Neuron (in vitro differentiated cells): ENCODE results near the gene EGR4.
"Not testable (repeated sequence)": the region's sequence is repeated elsewhere in the genome, so short reads cannot be mapped to it uniquely, and the experiment has no call there.

Source experiments
- H2AFZ ChIP-seq: one replicate; pipeline ENCODE4 v1.6.1; 2013; ENCODE audit warnings: low read depth, mild to moderate bottlenecking, inconsistent platforms, low read length, moderate library complexity
- H3K27me3 ChIP-seq: one replicate; pipeline ENCODE4 v1.6.1; 2013; ENCODE audit warnings: low read length; ENCODE audit not compliant: insufficient read depth
- H3K36me3 ChIP-seq: one replicate; pipeline ENCODE4 v1.6.1; 2013; ENCODE audit warnings: low read length; ENCODE audit not compliant: insufficient read depth
- H3K4me1 ChIP-seq: one replicate; pipeline ENCODE4 v1.6.1; 2013; ENCODE audit warnings: low read length; ENCODE audit not compliant: insufficient read depth
- H3K4me3 ChIP-seq: 2 replicates; pipeline ENCODE4 v1.5.1; 2013; ENCODE audit warnings: mild to moderate bottlenecking, low read length, moderate library complexity
- H3K9me3 ChIP-seq: one replicate; pipeline ENCODE4 v1.6.1; 2013; ENCODE audit warnings: low read length

The EGR4 gene

GRCh38 chr2:73265298-73266060, 27.9 kb downstream of the EGR4 start:
- H2AFZ ChIP-seq, result no peak overlapping the region
- no peaks in the 10 kb centered on the region for H3K27me3 ChIP-seq
- H3K4me1 ChIP-seq, result no peaks in the 10 kb centered on the region
- H3K4me3 ChIP-seq, result no peak overlapping the region
- no peaks in the 10 kb centered on the region for H3K9me3 ChIP-seq
- peaks cover 5% of the 10 kb centered on the region for H3K36me3 ChIP-seq

GRCh38 chr2:73264783-73265182, 28.6 kb downstream of the EGR4 start:
- Histone ChIP-seq H3K4me1 (no peaks in the 10 kb centered on the region), H3K36me3 (peaks cover 5% of the 10 kb centered on the region), H3K9me3 (no peaks in the 10 kb centered on the region), H2AFZ (no peak overlapping the region), H3K4me3 (no peak overlapping the region), H3K27me3 (no peaks in the 10 kb centered on the region)

DNA sequence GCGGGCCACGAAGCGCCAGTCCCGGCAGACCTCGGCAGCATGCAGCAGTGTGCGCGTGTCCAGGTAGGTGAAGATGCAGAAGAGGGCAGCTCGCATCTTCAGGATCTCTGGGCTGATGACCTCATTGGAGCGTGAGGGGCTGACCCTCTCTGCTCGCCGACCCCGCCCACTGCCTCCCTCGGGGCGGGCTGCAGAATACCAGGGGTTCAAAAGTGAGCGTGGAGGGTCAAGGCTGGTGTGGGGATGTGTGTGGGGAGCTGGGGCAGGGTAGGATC, 29.1 kb downstream of the EGR4 start:
- no peaks in the 10 kb centered on the region for H3K4me1 ChIP-seq
- H3K36me3 ChIP-seq, result peaks cover 5% of the 10 kb centered on the region
- no peaks in the 10 kb centered on the region for H3K27me3 ChIP-seq
- no peak overlapping the region for H3K4me3 ChIP-seq
- H3K9me3 ChIP-seq, result no peaks in the 10 kb centered on the region
- no peak overlapping the region for H2AFZ ChIP-seq

DNA sequence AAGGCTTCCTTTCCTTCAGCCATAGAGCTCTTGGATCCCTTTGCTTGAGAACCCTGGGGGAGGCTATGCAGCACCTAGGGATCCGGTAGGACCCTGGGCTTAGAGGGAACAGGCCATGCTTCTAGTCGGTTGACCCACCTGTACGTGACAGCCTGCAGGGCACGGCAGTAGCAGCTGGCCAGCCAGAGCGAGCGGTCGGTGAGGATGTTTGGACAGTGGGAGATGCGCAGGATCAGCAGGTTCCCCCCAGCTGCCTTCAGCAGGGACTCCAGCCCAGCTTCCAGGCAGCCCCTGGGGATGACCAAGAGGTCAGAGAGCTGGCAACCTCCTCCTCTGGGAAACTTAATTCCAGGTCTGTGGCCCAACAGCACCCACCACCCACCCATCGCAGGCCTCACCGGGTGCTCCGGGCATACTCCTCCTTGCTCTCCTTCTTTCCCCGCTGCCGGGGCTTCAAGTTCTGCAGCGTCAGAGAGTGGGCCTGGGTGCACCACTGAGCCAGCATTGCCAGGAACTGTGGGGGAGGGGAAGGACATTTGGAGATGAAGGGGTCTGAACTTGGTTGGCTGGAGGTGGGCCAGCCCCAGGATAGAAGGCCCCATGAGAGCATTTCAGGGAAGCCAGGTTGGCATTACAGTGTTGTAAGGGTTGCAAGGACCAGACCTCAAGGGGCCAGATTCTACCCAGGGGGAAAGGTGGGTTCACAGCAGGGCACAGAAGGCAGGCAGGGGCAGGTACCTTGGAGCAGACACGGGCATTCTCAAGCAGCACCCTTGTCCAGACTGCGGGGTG, 29.6 kb downstream of the EGR4 start:
- no peaks in the 10 kb centered on the region for H3K4me1 ChIP-seq
- no peak overlapping the region for H2AFZ ChIP-seq
- no peaks in the 10 kb centered on the region for H3K27me3 ChIP-seq

GRCh38 chr2:73262691-73263429, 30.5 kb downstream of the EGR4 start:
- H3K4me1 ChIP-seq, H3K36me3 ChIP-seq, H3K27me3 ChIP-seq, H2AFZ ChIP-seq, H3K4me3 ChIP-seq, H3K9me3 ChIP-seq: not testable (repeated sequence)

More for the DNA sequence above, 29.6 kb downstream of the EGR4 start:
- Histone ChIP-seq H3K9me3 (no peaks in the 10 kb centered on the region), H3K36me3 (peaks cover 5% of the 10 kb centered on the region), H3K4me3 (no peak overlapping the region)

DNA sequence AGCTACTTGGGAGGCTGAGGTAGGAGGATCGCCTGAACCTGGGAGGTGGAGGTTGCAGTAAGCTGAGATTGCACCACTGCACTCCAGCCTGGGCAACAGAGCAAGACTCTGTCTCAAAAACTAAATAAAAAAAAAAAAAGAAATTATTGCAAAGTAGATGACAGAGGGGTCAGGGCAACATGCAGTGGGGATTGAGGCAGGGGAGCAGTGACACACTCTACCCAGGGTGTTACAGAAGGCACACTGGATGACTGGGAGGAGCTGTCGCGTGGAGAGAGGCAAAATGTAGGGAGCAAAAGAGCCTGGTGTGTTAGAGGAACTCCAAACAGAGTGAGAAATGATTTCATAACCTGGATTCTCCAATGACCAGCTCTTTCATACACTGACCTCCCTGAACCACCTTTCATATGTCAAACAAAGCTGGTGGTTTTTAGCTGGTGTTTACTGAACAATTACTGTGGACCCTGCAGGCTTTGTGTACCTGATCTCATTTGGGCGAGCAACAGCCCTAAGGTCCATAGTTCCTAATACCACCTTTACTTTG, 31.2 kb downstream of the EGR4 start:
- H3K9me3 ChIP-seq, result no peaks in the 10 kb centered on the region
- H3K4me1 ChIP-seq, result no peaks in the 10 kb centered on the region
- no peak overlapping the region for H3K4me3 ChIP-seq
- H3K36me3 ChIP-seq, result peaks cover 9% of the 10 kb centered on the region
- no peaks in the 10 kb centered on the region for H3K27me3 ChIP-seq
- H2AFZ ChIP-seq, result no peak overlapping the region

DNA sequence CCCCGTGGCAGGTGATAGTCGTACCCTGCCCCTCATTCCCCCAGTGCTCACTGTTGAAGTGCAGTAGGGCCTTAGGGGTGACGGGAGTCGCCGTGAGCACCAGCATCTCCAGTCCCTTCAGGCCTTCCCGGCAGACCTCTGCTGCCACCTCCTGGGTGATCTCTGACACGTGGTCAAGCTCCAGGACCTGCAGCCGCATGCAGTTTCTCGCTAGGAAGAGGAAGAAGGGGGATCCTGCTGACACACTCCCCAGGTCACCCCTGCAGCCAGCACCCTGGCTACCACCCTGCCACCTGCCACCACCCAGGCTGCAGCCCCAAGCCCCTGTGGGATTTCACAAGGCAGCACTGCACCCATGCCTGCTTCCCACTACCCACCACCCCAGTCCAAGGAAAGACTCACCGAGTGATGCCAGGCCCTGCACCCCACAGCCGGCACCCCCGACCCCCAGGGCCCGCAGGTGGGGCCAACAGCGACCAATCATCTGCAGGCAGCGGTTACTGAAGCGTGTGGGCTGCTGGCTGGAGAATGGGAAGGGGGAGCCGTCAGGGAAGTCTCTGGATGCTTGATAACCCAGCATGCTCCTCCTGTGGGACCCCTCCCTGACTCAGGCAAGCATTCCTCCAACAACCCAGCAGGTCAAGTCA, 32.9 kb downstream of the EGR4 start:
- H3K9me3 ChIP-seq, result no peaks in the 10 kb centered on the region
- H2AFZ ChIP-seq, result no peak overlapping the region
- no peaks in the 10 kb centered on the region for H3K4me1 ChIP-seq
- H3K4me3 ChIP-seq, result no peak overlapping the region
- H3K36me3 ChIP-seq, result peaks cover 9% of the 10 kb centered on the region
- H3K27me3 ChIP-seq, result no peaks in the 10 kb centered on the region

- Histone ChIP-seq H3K9me3 (no peaks in the 10 kb centered on the region), H3K4me1 (no peaks in the 10 kb centered on the region), H3K36me3 (peaks cover 14% of the 10 kb centered on the region), H3K27me3 (no peaks in the 10 kb centered on the region), H3K4me3 (no peak overlapping the region), H2AFZ (no peak overlapping the region)
Observed at GRCh38 chr2:73259704-73260337, 33.5 kb downstream of the EGR4 start.

GRCh38 chr2:73259276-73259675, 34.1 kb downstream of the EGR4 start:
- H3K36me3 ChIP-seq, result peaks cover 18% of the 10 kb centered on the region
- no peaks in the 10 kb centered on the region for H3K27me3 ChIP-seq
- H3K9me3 ChIP-seq, result no peaks in the 10 kb centered on the region
- H2AFZ ChIP-seq, result no peak overlapping the region
- no peak overlapping the region for H3K4me3 ChIP-seq
- H3K4me1 ChIP-seq, result no peaks in the 10 kb centered on the region

- H3K27me3 ChIP-seq, result no peaks in the 10 kb centered on the region
- H3K36me3 ChIP-seq, result peaks cover 20% of the 10 kb centered on the region
- no peak overlapping the region for H3K4me3 ChIP-seq
- H3K4me1 ChIP-seq, result no peaks in the 10 kb centered on the region
- H2AFZ ChIP-seq, result no peak overlapping the region
- H3K9me3 ChIP-seq, result no peaks in the 10 kb centered on the region
Observed at GRCh38 chr2:73258913-73259215, 34.5 kb downstream of the EGR4 start.

GRCh38 chr2:73258186-73258912, 35.0 kb downstream of the EGR4 start:
- H3K4me1 ChIP-seq, result no peaks in the 10 kb centered on the region
- no peak overlapping the region for H2AFZ ChIP-seq
- H3K36me3 ChIP-seq, result peaks cover 24% of the 10 kb centered on the region

DNA sequence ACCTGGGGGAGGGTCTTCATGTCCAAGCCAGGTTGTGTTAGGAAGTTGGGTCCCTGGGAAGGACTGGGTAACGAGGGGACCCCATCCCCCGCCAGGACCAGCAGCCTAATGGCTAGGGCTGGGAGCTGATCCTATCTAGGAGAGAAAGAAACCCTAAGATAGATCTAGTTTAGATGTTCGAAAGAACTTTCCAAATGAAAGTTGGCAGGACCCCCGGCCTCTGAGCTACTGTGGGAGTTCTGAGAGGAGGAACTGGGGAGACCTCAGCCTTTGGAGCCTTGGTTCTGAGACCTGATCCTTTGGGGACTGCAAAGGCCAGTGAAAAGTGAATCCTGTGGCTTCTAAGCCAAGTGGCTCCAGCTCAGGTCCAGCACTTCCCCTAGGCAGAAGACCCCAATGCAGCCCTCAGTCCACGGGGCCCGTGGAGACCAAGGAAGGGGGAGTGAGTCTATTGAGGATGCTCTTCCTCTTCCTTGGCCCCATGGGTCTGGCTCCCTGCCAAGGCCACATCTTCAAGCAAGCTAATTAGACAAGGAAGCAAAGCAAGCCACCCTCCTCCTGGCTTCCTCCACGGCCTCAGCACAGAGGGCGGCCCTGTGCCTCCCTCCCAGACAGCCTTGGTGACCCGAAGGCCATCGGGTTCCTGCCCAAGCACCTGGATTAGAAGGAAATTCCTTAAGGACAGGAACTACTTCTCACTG, 35.8 kb downstream of the EGR4 start:
- no peaks in the 10 kb centered on the region for H3K27me3 ChIP-seq
- no peak overlapping the region for H3K4me3 ChIP-seq
- no peak overlapping the region for H2AFZ ChIP-seq
- H3K4me1 ChIP-seq, result no peaks in the 10 kb centered on the region
- H3K36me3 ChIP-seq, result peaks cover 29% of the 10 kb centered on the region
- H3K9me3 ChIP-seq, result no peaks in the 10 kb centered on the region

More at GRCh38 chr2:73258186-73258912, 35.0 kb downstream of the EGR4 start:
- H3K27me3 ChIP-seq, result no peaks in the 10 kb centered on the region
- H3K4me3 ChIP-seq, result no peak overlapping the region
- H3K9me3 ChIP-seq, result no peaks in the 10 kb centered on the region
